Measurements from ENCODE around the gene CELF2. TPM values are rescaled to one million over a fixed set of nuclear protein-coding genes. Genes with fewer than 3 reads are reported as not detected.

CELF2 gene
- total and polyA plus RNA-seq, 2 experiments from 2014 or later: 16.6 to 26.9 TPM

DNA sequence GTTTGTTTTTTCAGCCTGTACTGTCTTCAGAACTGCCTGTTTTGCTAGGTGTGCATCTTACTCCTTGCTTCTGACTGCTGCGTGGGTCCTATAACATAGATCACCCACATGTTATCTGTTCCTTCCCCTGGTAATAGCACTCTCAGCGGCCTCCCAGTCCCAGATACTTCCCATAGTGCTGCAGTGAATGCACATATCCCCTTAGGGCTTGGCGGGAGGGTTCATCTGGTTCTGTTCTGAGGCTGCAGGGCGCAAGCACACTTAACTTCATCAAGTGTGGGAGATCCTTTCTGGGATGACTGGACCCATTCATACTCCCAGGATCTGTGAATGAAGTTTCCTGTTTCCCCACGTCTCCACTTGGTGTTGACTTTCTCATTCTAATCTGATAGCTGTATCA lies 90.7 kb downstream of the CELF2 start:
- DNase-seq (ENCODE audit: low spot score): no peak
- H2AFZ ChIP-seq: no peak overlapping the region
- no peak overlapping the region for H3K27ac ChIP-seq
- no peak overlapping the region for H3K4me2 ChIP-seq
- H3K9me3 ChIP-seq (ENCODE audit: low read depth): no peaks in the 10 kb centered on the region
- H4K20me1 ChIP-seq (ENCODE audit: insufficient read depth, poor library complexity, severe bottlenecking): no peaks in the 10 kb centered on the region
- no peaks in the 10 kb centered on the region for H3K79me2 ChIP-seq
- WGBS (ENCODE audit: low lambda C conversion rate, missing lambda C conversion rate): 67% methylated on average over 5 of the region's 5 CpGs
- H3K4me3 ChIP-seq: no peak overlapping the region
- H3K36me3 ChIP-seq (replicated peaks; ENCODE audit: insufficient read depth, low read depth): no peaks in the 10 kb centered on the region
- no peaks in the 10 kb centered on the region for H3K9me2 ChIP-seq (replicated peaks; ENCODE audit: insufficient read depth)
- TF ChIP-seq, protein P1, sequence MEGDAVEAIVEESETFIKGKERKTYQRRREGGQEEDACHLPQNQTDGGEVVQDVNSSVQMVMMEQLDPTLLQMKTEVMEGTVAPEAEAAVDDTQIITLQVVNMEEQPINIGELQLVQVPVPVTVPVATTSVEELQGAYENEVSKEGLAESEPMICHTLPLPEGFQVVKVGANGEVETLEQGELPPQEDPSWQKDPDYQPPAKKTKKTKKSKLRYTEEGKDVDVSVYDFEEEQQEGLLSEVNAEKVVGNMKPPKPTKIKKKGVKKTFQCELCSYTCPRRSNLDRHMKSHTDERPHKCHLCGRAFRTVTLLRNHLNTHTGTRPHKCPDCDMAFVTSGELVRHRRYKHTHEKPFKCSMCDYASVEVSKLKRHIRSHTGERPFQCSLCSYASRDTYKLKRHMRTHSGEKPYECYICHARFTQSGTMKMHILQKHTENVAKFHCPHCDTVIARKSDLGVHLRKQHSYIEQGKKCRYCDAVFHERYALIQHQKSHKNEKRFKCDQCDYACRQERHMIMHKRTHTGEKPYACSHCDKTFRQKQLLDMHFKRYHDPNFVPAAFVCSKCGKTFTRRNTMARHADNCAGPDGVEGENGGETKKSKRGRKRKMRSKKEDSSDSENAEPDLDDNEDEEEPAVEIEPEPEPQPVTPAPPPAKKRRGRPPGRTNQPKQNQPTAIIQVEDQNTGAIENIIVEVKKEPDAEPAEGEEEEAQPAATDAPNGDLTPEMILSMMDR (IDR thresholded peaks at IDR 0.05; ENCODE audit: poor library complexity): no peak
- TF ChIP-seq EZH2 (IDR thresholded peaks at IDR 0.05; ENCODE audit: borderline replicate concordance) (no peak), EZH2phosphoT487 (IDR thresholded peaks at IDR 0.05; ENCODE audit: low read depth, severe bottlenecking, unreplicated experiment) (no peak)
- H3K27me3 ChIP-seq: no peaks in the 10 kb centered on the region
- H3K4me1 ChIP-seq (ENCODE audit: insufficient read depth): no peaks in the 10 kb centered on the region

DNA sequence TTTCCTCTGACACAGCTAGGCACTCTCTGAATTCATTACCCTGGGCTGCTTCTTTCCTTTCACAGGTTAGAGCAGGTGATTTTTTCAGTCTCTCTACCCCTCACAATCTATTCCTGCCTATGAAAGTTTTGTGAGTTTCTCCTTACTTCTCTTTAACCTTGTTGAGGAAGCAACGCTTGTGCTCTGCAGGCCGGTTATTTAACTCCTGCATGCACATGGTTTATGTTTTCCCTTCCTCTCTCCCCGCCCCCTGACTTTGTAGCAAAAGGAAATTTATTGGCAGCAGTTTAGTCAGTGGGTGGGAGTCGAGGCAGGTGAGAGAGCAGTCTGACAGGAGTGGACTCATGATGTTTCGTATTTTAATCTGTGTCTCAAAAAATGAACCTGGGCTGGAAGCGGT lies 91.9 kb downstream of the CELF2 start:
- Histone ChIP-seq H3K9me3 (ENCODE audit: low read depth) (no peaks in the 10 kb centered on the region), H2AFZ (no peak overlapping the region), H3K4me3 (no peak overlapping the region), H3K27ac (no peak overlapping the region), H3K79me2 (no peaks in the 10 kb centered on the region), H3K4me2 (no peak overlapping the region), H4K20me1 (ENCODE audit: insufficient read depth, poor library complexity, severe bottlenecking) (no peaks in the 10 kb centered on the region), H3K9me2 (replicated peaks; ENCODE audit: insufficient read depth) (no peaks in the 10 kb centered on the region), H3K4me1 (ENCODE audit: insufficient read depth) (no peaks in the 10 kb centered on the region), H3K36me3 (replicated peaks; ENCODE audit: insufficient read depth, low read depth) (no peaks in the 10 kb centered on the region), H3K27me3 (no peaks in the 10 kb centered on the region)
- DNase-seq (ENCODE audit: low spot score): no peak
- WGBS (ENCODE audit: low lambda C conversion rate, missing lambda C conversion rate): 91% methylated on average over 6 of the region's 6 CpGs
- TF ChIP-seq, protein P1 (IDR thresholded peaks at IDR 0.05; ENCODE audit: poor library complexity): no peak
- TF ChIP-seq EZH2 (IDR thresholded peaks at IDR 0.05; ENCODE audit: borderline replicate concordance) (no peak), EZH2phosphoT487 (IDR thresholded peaks at IDR 0.05; ENCODE audit: low read depth, severe bottlenecking, unreplicated experiment) (no peak)

DNA sequence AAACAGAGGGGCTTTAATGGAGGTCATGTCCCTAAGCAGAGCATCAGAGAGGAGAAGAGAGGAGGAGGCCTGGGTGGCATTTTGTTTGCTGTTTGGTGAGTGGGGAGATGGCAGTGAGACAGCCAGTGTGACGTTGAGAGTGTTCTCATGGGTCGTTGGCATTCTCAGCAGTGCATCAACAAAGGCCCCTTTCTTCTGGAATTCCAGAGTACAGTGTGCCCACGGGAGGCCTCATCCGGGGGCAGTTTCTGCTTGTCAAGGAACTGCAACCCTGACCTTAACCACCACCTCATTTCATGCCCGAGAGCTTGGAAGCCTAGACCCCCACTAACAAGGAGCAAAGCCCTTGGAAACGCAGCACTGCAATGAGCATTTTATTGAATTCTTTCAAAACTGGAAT lies 92.9 kb downstream of the CELF2 start:
- no peak overlapping the region for H3K4me2 ChIP-seq
- no peak for DNase-seq (ENCODE audit: low spot score)
- H3K4me3 ChIP-seq: no peak overlapping the region
- no peaks in the 10 kb centered on the region for H3K36me3 ChIP-seq (replicated peaks; ENCODE audit: insufficient read depth, low read depth)
- no peaks in the 10 kb centered on the region for H3K27me3 ChIP-seq
- no peaks in the 10 kb centered on the region for H3K9me2 ChIP-seq (replicated peaks; ENCODE audit: insufficient read depth)
- no peaks in the 10 kb centered on the region for H3K4me1 ChIP-seq (ENCODE audit: insufficient read depth)
- no peak overlapping the region for H3K27ac ChIP-seq
- no peaks in the 10 kb centered on the region for H4K20me1 ChIP-seq (ENCODE audit: insufficient read depth, poor library complexity, severe bottlenecking)
- no peak overlapping the region for H2AFZ ChIP-seq
- WGBS (ENCODE audit: low lambda C conversion rate, missing lambda C conversion rate): 84% methylated on average over 6 of the region's 6 CpGs
- TF ChIP-seq EZH2 (IDR thresholded peaks at IDR 0.05; ENCODE audit: borderline replicate concordance) (no peak), EZH2phosphoT487 (IDR thresholded peaks at IDR 0.05; ENCODE audit: low read depth, severe bottlenecking, unreplicated experiment) (no peak)
- TF ChIP-seq, protein P1 (IDR thresholded peaks at IDR 0.05; ENCODE audit: poor library complexity): no peak
- H3K79me2 ChIP-seq: no peaks in the 10 kb centered on the region
- no peaks in the 10 kb centered on the region for H3K9me3 ChIP-seq (ENCODE audit: low read depth)

DNA sequence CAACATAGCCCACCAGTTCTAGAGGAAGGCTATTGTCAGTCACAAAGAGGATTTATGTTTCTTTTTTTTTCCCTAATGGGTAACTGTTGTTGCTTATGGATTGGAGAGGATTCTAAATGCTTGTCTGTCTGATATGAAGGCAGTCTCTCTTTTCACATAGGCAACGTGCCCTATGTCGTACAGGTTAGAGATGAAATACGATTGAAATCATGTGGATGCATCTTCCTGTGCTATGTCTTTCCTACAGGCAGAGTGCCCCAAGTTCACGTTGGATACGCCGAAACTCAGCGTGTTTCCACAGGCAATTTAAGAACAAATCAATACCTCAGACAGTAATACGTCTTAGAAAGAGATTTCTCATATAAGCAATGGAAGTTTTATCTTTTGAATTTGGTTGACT lies 93.8 kb downstream of the CELF2 start:
- H4K20me1 ChIP-seq (ENCODE audit: insufficient read depth, poor library complexity, severe bottlenecking): no peaks in the 10 kb centered on the region
- no peaks in the 10 kb centered on the region for H3K4me1 ChIP-seq (ENCODE audit: insufficient read depth)
- H3K36me3 ChIP-seq (replicated peaks; ENCODE audit: insufficient read depth, low read depth): no peaks in the 10 kb centered on the region
- H3K4me2 ChIP-seq: no peak overlapping the region
- no peak for DNase-seq (ENCODE audit: low spot score)
- no peaks in the 10 kb centered on the region for H3K27me3 ChIP-seq
- H2AFZ ChIP-seq: no peak overlapping the region
- H3K27ac ChIP-seq: no peak overlapping the region
- TF ChIP-seq EZH2phosphoT487 (IDR thresholded peaks at IDR 0.05; ENCODE audit: low read depth, severe bottlenecking, unreplicated experiment) (no peak), EZH2 (IDR thresholded peaks at IDR 0.05; ENCODE audit: borderline replicate concordance) (no peak)
- TF ChIP-seq, protein P1 (IDR thresholded peaks at IDR 0.05; ENCODE audit: poor library complexity): no peak
- no peaks in the 10 kb centered on the region for H3K9me2 ChIP-seq (replicated peaks; ENCODE audit: insufficient read depth)
- no peaks in the 10 kb centered on the region for H3K9me3 ChIP-seq (ENCODE audit: low read depth)
- no peaks in the 10 kb centered on the region for H3K79me2 ChIP-seq
- 94% methylated on average over 8 of the region's 8 CpGs for WGBS (ENCODE audit: low lambda C conversion rate, missing lambda C conversion rate)
- H3K4me3 ChIP-seq: no peak overlapping the region

Measured in hepatocyte (in vitro differentiated cells).